ENCODE measurements around the gene PROM2.
"Not testable (repeated sequence)": the region's sequence is repeated elsewhere in the genome, so short reads cannot be mapped to it uniquely, and the experiment has no call there.

The PROM2 gene

DNA sequence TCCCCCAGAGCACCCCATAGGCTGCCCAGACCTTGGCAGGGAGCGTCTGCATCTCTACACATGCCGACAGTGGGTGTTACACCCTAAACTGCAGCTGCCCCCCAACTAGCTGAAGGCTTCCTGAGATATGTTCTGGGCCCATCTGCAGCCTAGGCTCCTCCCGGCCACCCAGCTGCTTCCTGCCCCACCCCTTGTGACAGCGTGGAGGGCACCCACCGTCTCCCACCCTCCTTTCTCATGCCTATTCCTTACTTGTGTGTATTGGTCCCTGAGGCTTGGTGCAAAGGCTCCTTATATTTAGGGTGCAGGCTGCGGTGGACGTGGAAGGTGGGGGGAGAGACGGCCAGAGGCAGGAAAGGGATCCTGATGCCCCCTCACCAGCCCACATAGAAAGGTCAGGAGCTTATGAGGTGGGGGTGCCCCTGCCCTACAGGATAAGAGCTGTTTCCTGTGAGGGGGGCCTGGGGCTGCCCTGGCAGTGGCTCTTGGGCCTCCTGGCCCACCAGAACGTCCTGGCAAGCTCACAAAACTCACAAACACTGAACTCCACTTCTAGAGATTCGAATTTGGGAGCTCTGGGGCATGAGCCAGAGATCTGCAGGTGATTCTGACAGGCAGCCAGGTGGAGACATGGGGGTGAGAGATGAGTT lies 7.3 kb upstream of the PROM2 start:
- no peak for DNase-seq
- no peaks in the 10 kb centered on the region for H3K36me3 ChIP-seq (replicated peaks)
- in situ Hi-C loops (cut with HindIII; ENCODE audit: low pct_ligation_motif_present, low sequenced_read_pairs) = no loop called here
- no peaks in the 10 kb centered on the region for H3K27me3 ChIP-seq (replicated peaks)
- TF ChIP-seq, protein P1, sequence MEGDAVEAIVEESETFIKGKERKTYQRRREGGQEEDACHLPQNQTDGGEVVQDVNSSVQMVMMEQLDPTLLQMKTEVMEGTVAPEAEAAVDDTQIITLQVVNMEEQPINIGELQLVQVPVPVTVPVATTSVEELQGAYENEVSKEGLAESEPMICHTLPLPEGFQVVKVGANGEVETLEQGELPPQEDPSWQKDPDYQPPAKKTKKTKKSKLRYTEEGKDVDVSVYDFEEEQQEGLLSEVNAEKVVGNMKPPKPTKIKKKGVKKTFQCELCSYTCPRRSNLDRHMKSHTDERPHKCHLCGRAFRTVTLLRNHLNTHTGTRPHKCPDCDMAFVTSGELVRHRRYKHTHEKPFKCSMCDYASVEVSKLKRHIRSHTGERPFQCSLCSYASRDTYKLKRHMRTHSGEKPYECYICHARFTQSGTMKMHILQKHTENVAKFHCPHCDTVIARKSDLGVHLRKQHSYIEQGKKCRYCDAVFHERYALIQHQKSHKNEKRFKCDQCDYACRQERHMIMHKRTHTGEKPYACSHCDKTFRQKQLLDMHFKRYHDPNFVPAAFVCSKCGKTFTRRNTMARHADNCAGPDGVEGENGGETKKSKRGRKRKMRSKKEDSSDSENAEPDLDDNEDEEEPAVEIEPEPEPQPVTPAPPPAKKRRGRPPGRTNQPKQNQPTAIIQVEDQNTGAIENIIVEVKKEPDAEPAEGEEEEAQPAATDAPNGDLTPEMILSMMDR (IDR thresholded peaks at IDR 0.05; ENCODE audit: low read depth, low read length, missing control alignments) = no peak
- no peak overlapping the region for H3K27ac ChIP-seq
- H3K4me3 ChIP-seq (ENCODE audit: low read depth, low read length) = no peak overlapping the region

DNA sequence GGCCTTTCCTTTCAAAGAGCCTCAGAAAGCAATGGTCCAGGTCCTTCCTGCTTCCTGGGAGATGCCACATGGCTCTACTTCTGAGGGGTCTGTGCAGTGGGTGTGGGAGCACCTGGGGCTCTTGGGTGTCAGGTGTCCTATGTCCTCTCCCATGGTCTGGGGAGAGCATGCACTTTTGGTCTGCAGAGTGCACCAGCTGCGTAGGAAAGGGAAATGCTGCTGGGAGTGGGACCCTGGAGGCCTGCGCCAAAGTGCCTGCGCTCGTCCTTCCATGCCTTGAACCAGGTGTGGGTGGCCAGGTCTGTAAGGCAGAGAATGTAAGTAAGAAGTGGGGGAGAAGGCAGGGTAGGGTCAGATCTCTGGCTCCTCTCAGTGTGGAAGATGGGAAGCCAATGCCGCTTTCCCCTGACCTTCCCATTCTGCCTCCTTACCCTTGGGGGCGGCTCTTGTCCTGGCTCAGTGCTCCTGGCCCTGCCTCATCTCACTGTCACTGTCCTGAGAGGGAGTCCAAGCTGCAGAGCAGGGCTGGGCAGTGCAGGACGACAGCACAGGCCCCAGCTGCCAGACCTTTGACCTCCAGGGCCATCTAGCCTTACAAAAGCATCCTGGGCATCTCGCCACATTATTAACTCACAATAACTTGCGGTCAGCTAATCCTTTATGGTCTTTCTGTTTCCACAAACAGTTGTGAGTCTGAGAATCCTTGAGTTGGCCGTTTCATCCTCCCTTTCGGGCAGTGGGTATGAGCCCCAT lies 6.6 kb upstream of the PROM2 start:
- no peaks in the 10 kb centered on the region for H3K27me3 ChIP-seq (replicated peaks)
- in situ Hi-C loops (cut with HindIII; ENCODE audit: low pct_ligation_motif_present, low sequenced_read_pairs) = no loop called here
- H3K36me3 ChIP-seq (replicated peaks) = no peaks in the 10 kb centered on the region
- H3K4me3 ChIP-seq (ENCODE audit: low read depth, low read length) = no peak overlapping the region
- TF ChIP-seq, protein P1 (IDR thresholded peaks at IDR 0.05; ENCODE audit: low read depth, low read length, missing control alignments) = no peak
- DNase-seq = no peak
- no peak overlapping the region for H3K27ac ChIP-seq

DNA sequence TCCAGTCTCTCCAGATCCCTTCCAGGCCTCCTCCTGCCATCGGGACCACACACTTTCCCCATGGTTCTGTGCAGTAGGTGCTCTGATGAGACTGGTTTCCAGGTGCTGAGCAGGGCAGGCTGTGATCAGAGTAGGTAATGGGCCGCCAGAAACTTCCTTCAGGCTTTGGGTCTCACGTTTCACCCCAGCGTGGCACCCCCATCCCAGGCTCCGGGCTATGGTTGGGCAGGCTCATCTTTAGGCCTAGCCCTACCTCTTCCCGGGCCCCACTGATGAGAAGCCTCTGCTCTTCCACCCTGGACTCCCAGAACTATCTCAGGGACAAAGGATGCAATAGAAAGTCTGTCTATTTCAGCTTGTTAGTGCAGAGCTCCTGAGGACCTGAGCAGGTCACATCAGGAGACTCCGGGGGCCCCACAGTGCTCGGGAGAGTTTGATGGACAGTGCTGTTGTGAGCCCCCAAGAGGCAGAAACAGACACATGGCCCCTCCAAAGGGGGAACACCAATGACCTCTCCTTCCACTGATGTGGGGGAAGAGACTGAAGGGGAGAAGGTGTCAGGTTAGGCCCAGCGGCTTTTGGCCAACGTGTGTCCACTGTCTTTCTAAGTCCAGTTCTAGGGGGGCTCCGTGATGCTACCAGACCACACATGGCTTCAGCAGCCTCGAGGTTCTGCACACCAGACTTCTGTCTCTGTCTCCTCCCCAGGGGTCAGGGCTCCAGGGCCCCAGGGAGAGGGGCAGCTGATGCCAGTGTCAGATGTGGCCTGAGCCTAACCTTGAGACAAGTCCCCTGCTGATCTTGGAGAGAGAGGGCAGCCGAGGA lies 5.8 kb upstream of the PROM2 start:
- TF ChIP-seq, protein P1 (IDR thresholded peaks at IDR 0.05; ENCODE audit: low read depth, low read length, missing control alignments) = no peak
- no peaks in the 10 kb centered on the region for H3K27me3 ChIP-seq (replicated peaks)

DNA sequence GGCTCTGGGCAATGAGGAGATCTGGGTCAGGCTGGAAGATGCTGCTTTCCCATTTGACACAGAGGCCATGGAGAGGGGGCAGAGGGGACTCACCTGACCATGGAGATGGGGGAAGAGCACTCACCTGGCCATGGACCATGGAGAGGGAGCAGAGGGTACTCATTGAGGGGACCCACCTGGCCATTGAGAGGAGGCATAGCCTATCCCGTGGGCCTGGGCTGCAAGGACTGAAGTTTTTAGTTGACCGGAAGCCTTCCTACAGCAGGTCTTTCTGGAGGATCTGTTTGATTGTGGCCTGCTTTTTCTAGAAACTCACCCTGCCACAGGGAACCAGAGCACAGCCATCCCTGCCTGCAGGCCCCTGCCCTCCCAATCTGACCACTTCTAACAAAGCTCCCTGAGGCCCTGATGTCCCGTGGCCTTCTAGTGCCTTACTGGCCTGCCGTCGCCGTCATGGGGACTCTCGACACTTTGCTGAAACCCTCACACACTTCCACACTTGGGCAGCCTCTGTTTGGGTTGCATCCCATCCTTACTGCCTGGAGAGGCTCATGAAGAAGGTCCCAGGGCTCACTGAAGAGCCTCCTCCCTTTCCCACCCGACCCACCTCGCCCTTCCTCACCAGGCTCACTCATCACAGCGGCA lies 5.1 kb upstream of the PROM2 start:
- DNase-seq = no peak
- in situ Hi-C loops (cut with HindIII; ENCODE audit: low pct_ligation_motif_present, low sequenced_read_pairs) = no loop called here
- Histone ChIP-seq H3K27me3 (replicated peaks) (no peaks in the 10 kb centered on the region), H3K36me3 (replicated peaks) (no peaks in the 10 kb centered on the region), H3K27ac (no peak overlapping the region), H3K4me3 (ENCODE audit: low read depth, low read length) (no peak overlapping the region)
- TF ChIP-seq, protein P1 (IDR thresholded peaks at IDR 0.05; ENCODE audit: low read depth, low read length, missing control alignments) = no peak

More for the DNA sequence above, 5.8 kb upstream of the PROM2 start:
- no peak overlapping the region for H3K27ac ChIP-seq
- H3K36me3 ChIP-seq (replicated peaks) = no peaks in the 10 kb centered on the region
- in situ Hi-C loops (cut with HindIII; ENCODE audit: low pct_ligation_motif_present, low sequenced_read_pairs) = no loop called here
- no peak for DNase-seq
- no peak overlapping the region for H3K4me3 ChIP-seq (ENCODE audit: low read depth, low read length)

DNA sequence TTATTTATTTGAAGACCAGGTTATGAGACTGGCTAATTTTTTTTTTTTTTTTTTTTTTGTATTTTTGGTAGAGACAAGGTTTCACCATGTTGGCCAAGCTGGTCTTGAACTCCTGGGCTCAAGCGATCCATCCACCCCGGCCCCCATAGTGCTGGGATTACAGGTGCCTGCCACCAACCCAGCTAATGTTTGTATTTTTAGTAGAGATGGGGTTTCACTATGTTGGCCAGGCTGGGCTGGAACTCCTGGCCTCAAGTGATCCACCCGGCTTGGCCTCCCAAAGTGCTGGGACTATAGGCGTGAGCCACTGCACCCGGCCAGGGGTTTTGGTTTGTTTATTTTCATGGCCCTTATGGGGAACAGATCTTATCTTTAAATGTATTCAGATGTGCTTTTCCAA lies 4.5 kb upstream of the PROM2 start:
- H3K36me3 ChIP-seq (replicated peaks); H3K27ac ChIP-seq; in situ Hi-C loops (cut with HindIII; ENCODE audit: low pct_ligation_motif_present, low sequenced_read_pairs); H3K27me3 ChIP-seq (replicated peaks); H3K4me3 ChIP-seq (ENCODE audit: low read depth, low read length); DNase-seq: not testable (repeated sequence)
